Stimulated activated CD4-positive, alpha-beta T cell treated with anti-CD3 and anti-CD28 coated beads, Interleukin-4, amount 100 ng/mL, for 48 hours (primary cell): ENCODE results near the gene PEX11A.

Source experiments
- DNase-seq, 2 donors: peaks; one replicate each; pipeline ENCODE4 v3.0.0-alpha.2; 2020; ENCODE audit warnings: low read depth in 2 of 2

The PEX11A gene

GRCh38 chr15:89675606-89676005, 14.9 kb downstream of the PEX11A start:
- DNase-seq = no peak

- DNase-seq = no peak
Measured at GRCh38 chr15:89674526-89674925, 16.0 kb downstream of the PEX11A start.

- DNase-seq = no peak
Measured at GRCh38 chr15:89673165-89673512, 17.4 kb downstream of the PEX11A start.

- DNase-seq = no peak
Measured at GRCh38 chr15:89672221-89673164, 18.1 kb downstream of the PEX11A start.

- no peak for DNase-seq
Measured at GRCh38 chr15:89671687-89672086, 18.9 kb downstream of the PEX11A start.

GRCh38 chr15:89670971-89671560, 19.5 kb downstream of the PEX11A start:
- no peak for DNase-seq

GRCh38 chr15:89669941-89670340, 20.6 kb downstream of the PEX11A start:
- no peak for DNase-seq

- no peak for DNase-seq
Measured at GRCh38 chr15:89669309-89669865, 21.2 kb downstream of the PEX11A start.

- no peak for DNase-seq
Measured at GRCh38 chr15:89668171-89668570, 22.4 kb downstream of the PEX11A start.

GRCh38 chr15:89667706-89667960, 22.9 kb downstream of the PEX11A start:
- no peak for DNase-seq

GRCh38 chr15:89666858-89667705, 23.5 kb downstream of the PEX11A start:
- no peak for DNase-seq

GRCh38 chr15:89666184-89666857, 24.2 kb downstream of the PEX11A start:
- DNase-seq = no peak

- DNase-seq = no peak
Measured at GRCh38 chr15:89665449-89666181, 24.9 kb downstream of the PEX11A start.

- no peak for DNase-seq
Measured at GRCh38 chr15:89664441-89665350, 25.9 kb downstream of the PEX11A start.

- no peak for DNase-seq
Measured at GRCh38 chr15:89662893-89663626, 27.5 kb downstream of the PEX11A start.

GRCh38 chr15:89660556-89660955, 30.0 kb downstream of the PEX11A start:
- no peak for DNase-seq

- no peak for DNase-seq
Measured at GRCh38 chr15:89659295-89659694, 31.3 kb downstream of the PEX11A start.

GRCh38 chr15:89657686-89658200, 32.8 kb downstream of the PEX11A start:
- DNase-seq = no peak
